Kidney epithelial cell (primary cell): ENCODE results near the gene KDM3B. TPM values are rescaled to one million over a fixed set of nuclear protein-coding genes. Genes with fewer than 3 reads are reported as not detected.
"Not testable (repeated sequence)": the region's sequence is repeated elsewhere in the genome, so short reads cannot be mapped to it uniquely, and the experiment has no call there.

ENCODE experiments used
- DNase-seq: peaks from one replicate; pipeline ENCODE4 v3.0.0-alpha.2; 2010; ENCODE audit warnings: low read depth
- H3K27me3 ChIP-seq: 2 replicates; pipeline ENCODE4 v1.6.0; 2011; ENCODE audit warnings: low read length; ENCODE audit not compliant: control insufficient read depth, insufficient read depth
- H3K36me3 ChIP-seq: 2 replicates; pipeline ENCODE4 v1.5.1; 2011; ENCODE audit warnings: low read length; ENCODE audit not compliant: control insufficient read depth, insufficient read depth
- H3K4me3 ChIP-seq: 2 replicates; pipeline ENCODE4 v1.5.1; 2011; ENCODE audit warnings: low read depth, mild to moderate bottlenecking, control low read depth, low read length
- CTCF ChIP-seq: IDR thresholded peaks from 2 replicates; pipeline ENCODE4 v1.5.1; 2011; ENCODE audit warnings: mild to moderate bottlenecking, moderate library complexity, low read length, control low read depth, inconsistent platforms; ENCODE audit not compliant: insufficient read depth, poor library complexity, severe bottlenecking
- total RNA-seq: library from RNA; depleted of rRNA; stranded (reverse); fragments of >200 nt; gene quantifications from 2 replicates; pipeline ENCODE4 v1.2.3, GENCODE V29; 2015

KDM3B gene
- total RNA-seq, 1 donor from 2014 or later, result 44.3 TPM

- TF ChIP-seq CTCF, result no peak
- no peak for DNase-seq
- Histone ChIP-seq H3K36me3 (no peaks in the 10 kb centered on the region), H3K4me3 (no peak overlapping the region), H3K27me3 (no peaks in the 10 kb centered on the region)
Measured at GRCh38 chr5:138391859-138392386, 39.4 kb downstream of the KDM3B start.

- no peak for TF ChIP-seq CTCF
- H3K4me3 ChIP-seq, result no peak overlapping the region
- H3K27me3 ChIP-seq, result no peaks in the 10 kb centered on the region
- no peak for DNase-seq
- peaks cover 5% of the 10 kb centered on the region for H3K36me3 ChIP-seq
Measured at GRCh38 chr5:138402640-138403039, 50.2 kb downstream of the KDM3B start.

- Histone ChIP-seq H3K4me3 (no peak overlapping the region), H3K36me3 (peaks cover 2% of the 10 kb centered on the region), H3K27me3 (no peaks in the 10 kb centered on the region)
- TF ChIP-seq CTCF, result no peak
- no peak for DNase-seq
Measured at GRCh38 chr5:138408023-138408422, 55.5 kb downstream of the KDM3B start.

GRCh38 chr5:138410996-138411640 is 58.6 kb downstream of the KDM3B start:
- DNase-seq, H3K4me3 ChIP-seq: not testable (repeated sequence)
- peak; percentile 30 for TF ChIP-seq CTCF

GRCh38 chr5:138418444-138418843 is 66.0 kb downstream of the KDM3B start:
- Histone ChIP-seq H3K4me3 (no peak overlapping the region), H3K36me3 (peaks cover 2% of the 10 kb centered on the region), H3K27me3 (no peaks in the 10 kb centered on the region)
- DNase-seq, result no peak
- no peak for TF ChIP-seq CTCF

More at GRCh38 chr5:138410996-138411640, 58.6 kb downstream of the KDM3B start:
- H3K36me3 ChIP-seq, H3K27me3 ChIP-seq: not testable (repeated sequence)

GRCh38 chr5:138425079-138425478 is 72.6 kb downstream of the KDM3B start:
- no peak overlapping the region for H3K4me3 ChIP-seq
- no peaks in the 10 kb centered on the region for H3K27me3 ChIP-seq
- no peak for TF ChIP-seq CTCF
- no peak for DNase-seq
- H3K36me3 ChIP-seq, result peaks cover 6% of the 10 kb centered on the region
